Fibroblast of lung (primary cell): ENCODE data around the gene DIAPH3.

Source experiments
- EZH2 ChIP-seq: IDR thresholded peaks from 2 replicates; pipeline ENCODE4 v1.5.1; 2012; ENCODE audit warnings: low read length, control low read depth, mild to moderate bottlenecking; ENCODE audit errors: missing control alignments
- TF ChIP-seq, protein P1 (sequence below), 2 donors: IDR thresholded peaks in 1 of 2; conservative IDR thresholded peaks in 1 of 2; 1 replicate in 1 of 2; 2 replicates in 1 of 2; pipeline ENCODE4 v1.5.1; 2011 to 2012; ENCODE audit warnings: low read length in 2 of 2, control low read depth in 1 of 2, inconsistent platforms in 1 of 2, low read depth in 1 of 2, mild to moderate bottlenecking in 1 of 2

GRCh38 chr13:59948686-59949085 lies 215.0 kb downstream of the DIAPH3 start:
- TF ChIP-seq, protein P1, sequence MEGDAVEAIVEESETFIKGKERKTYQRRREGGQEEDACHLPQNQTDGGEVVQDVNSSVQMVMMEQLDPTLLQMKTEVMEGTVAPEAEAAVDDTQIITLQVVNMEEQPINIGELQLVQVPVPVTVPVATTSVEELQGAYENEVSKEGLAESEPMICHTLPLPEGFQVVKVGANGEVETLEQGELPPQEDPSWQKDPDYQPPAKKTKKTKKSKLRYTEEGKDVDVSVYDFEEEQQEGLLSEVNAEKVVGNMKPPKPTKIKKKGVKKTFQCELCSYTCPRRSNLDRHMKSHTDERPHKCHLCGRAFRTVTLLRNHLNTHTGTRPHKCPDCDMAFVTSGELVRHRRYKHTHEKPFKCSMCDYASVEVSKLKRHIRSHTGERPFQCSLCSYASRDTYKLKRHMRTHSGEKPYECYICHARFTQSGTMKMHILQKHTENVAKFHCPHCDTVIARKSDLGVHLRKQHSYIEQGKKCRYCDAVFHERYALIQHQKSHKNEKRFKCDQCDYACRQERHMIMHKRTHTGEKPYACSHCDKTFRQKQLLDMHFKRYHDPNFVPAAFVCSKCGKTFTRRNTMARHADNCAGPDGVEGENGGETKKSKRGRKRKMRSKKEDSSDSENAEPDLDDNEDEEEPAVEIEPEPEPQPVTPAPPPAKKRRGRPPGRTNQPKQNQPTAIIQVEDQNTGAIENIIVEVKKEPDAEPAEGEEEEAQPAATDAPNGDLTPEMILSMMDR (conservative IDR thresholded peaks at IDR 0.05 in 1 of 2, IDR thresholded peaks at IDR 0.05 in 1 of 2; ENCODE audit: low read depth in 1 of 2, low read length in 2 of 2) = no peak
- no peak for TF ChIP-seq EZH2
